ENCODE data around the gene GSTM4.

DNA sequence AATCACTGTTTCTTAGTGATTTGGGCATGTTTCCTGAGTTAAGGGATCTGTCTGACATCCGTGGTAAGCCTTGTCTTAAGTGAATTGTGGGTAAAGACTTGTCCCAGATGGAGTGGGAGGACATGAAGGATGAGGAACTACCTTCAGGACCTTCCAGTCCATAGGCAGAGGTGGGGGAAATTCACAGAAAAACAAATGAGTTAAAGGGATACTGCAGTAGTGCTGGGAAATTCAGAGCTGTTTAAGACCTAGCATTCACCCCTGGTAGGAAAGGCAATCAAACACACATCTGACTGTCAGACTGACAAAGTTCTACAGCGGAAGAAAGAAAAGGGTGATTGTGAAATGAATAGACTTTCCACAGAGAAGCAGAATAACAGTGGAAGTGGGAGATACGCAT lies 39.5 kb upstream of the GSTM4 start:
- TF ChIP-seq EZH2 (IDR thresholded peaks at IDR 0.05; ENCODE audit: insufficient read depth, low read length) = no peak
- TF ChIP-seq, protein P1, sequence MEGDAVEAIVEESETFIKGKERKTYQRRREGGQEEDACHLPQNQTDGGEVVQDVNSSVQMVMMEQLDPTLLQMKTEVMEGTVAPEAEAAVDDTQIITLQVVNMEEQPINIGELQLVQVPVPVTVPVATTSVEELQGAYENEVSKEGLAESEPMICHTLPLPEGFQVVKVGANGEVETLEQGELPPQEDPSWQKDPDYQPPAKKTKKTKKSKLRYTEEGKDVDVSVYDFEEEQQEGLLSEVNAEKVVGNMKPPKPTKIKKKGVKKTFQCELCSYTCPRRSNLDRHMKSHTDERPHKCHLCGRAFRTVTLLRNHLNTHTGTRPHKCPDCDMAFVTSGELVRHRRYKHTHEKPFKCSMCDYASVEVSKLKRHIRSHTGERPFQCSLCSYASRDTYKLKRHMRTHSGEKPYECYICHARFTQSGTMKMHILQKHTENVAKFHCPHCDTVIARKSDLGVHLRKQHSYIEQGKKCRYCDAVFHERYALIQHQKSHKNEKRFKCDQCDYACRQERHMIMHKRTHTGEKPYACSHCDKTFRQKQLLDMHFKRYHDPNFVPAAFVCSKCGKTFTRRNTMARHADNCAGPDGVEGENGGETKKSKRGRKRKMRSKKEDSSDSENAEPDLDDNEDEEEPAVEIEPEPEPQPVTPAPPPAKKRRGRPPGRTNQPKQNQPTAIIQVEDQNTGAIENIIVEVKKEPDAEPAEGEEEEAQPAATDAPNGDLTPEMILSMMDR (IDR thresholded peaks at IDR 0.05; ENCODE audit: insufficient read depth, low read depth, low read length) = no peak

Measured in astrocyte (in vitro differentiated cells and primary cell).